HG03457 (cell line): ENCODE measurements around the gene GGNBP2.

Experiments used
- ATAC-seq: cut with Tn5 transposase; IDR thresholded peaks from one replicate; pipeline ENCODE4 v1.9.1; 2021; ENCODE audit warnings: moderate number of reproducible peaks; ENCODE audit not compliant: unreplicated experiment

Gene GGNBP2

GRCh38 chr17:36628576-36628975 is 83.9 kb downstream of the GGNBP2 start:
- no peak for ATAC-seq

- ATAC-seq: no peak
Observed at GRCh38 chr17:36629252-36629847, 84.6 kb downstream of the GGNBP2 start.

- ATAC-seq: no peak
Observed at GRCh38 chr17:36629970-36630502, 85.3 kb downstream of the GGNBP2 start.

- ATAC-seq: no peak
Observed at GRCh38 chr17:36631022-36631421, 86.3 kb downstream of the GGNBP2 start.

GRCh38 chr17:36632916-36633771 is 88.4 kb downstream of the GGNBP2 start:
- ATAC-seq: no peak
